G401.6 (cell line): Measurements from ENCODE around the gene RAB1B.

ENCODE experiments used
- FAIRE-seq: peaks from 2 replicates; lab custom pipeline; 2012; peaks lifted over from hg19 to GRCh38; lab: Jason Lieb, UNC

Gene RAB1B

DNA sequence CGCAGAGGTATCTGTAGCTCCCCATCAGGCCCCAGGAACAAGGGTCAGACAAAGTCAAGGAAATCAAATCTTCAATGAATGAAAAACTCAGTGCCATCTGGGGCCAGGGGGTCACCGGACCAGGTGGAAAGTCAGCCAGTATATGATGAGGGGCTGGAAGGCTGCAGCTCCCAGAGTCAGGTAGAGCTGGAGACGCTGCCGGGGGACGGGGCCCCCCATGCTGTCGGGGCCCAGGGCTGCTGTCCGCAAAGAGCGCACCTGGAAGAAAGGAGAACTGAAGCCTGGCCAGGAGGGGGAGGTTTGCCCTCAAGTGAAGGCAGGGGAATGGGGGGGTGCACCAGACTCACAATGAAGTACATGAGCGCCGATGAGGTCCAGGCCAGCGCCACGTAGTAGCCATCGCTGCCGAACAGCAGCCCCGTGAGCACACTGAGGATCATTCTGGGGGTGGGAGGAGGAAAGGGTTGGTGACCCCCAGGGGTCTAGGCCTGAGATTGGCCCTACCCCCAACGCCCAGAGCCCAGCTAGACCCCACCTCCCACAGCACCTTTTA, 16.2 kb downstream of the RAB1B start:
- FAIRE-seq = no peak

DNA sequence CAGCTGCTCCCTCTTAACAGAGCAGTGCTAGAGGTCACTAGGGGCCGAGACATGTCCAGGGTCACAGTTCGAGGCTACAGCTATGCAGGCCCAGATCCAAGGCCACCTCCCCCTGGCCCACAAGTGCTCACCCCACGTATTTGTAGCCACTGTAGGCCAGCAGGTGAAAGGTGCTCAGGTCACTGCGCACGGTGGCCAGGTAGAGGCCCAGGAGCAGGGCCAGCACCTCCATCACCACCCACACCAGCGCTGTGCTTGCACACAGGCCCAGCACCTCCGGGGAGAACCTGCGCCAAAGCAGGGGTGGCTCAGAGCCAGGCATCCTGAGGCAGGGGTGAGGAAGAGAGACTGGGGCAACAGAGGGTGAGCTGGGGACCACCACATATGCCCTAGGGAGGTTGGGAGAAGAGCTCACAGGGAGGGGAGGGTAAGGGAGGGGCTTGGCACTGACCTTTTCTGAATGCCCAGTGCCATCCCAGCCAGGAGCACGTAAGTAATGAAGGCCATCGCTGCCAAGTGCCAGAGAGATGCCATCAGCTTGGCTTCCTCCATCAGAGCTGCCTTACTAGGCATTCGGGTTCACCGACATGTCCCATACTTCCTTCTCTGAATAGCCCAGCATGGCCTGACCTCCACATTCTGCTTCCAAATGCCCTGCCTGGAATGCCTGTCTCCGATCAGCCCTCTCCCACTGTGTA, 17.0 kb downstream of the RAB1B start:
- FAIRE-seq = no peak

- no peak for FAIRE-seq
Measured at GRCh38 chr11:66286699-66287098, 18.3 kb downstream of the RAB1B start.

DNA sequence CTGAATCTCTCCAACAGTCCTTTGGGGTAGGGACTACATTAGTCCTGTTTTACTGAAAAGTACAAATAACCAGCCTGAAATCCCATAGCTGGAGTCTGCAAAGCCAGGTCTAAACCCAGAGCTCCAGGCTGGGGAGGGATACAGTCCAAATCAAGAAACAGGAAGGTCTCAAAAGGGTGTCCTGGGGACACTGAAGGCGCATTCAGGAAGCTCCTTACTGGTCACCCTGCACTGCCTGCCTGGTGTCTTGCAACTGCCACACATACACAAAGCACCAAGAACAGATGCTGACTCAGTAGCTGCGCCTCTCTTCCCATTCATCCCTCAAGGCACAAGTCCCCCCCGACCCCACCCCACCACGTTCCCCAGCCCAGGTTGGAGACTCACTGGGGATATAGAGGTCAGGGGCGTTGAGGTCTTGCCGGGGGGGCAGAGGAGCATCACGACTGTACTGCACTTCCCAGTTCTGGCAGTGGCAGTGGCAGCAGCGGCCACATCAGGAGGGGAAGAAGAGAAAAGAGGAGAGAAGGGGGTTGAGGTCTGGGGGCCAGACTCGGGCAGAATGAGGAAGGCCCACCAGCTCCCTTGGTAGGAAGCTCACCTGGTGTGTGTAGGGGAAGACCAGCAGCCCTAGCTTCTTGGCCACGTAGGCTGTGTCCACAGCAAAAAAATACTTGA, 18.9 kb downstream of the RAB1B start:
- FAIRE-seq = no peak

DNA sequence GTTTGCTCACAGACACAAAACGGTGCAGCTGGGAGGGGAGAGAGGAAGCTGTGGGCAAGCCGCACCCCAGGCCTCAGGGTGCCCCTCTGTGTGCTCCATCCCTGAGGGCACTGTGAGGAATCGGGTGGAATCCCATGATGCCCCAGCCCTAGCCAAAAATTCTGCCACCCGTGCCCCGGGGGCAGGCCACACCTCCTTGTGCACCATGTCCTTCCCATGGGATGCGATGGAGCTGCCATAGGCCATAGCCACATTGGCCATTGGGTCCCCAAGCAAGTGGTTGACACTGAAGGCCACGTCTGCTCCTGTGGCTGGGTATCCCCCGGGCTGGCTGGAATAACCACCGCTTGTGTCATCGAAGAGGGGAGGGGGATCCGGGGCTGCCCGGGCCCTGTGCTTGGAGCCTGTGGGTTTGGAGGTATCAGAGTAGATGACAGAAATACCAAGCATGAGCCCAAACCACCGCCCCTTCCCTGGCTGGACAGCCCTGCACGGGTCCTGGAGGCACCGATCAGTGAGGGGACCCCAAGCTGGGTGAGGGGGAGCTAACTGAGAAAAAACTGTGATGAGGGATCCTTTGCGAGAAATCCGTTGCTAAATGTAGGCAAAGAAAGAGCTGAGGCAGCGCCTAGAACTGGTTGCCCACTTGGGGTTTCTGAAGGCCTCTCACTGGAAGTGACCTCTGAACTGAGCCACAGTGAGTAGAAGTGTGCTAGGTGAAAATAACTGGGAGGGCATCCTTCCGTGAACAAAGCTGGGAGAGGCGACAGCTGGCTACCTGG, 19.6 kb downstream of the RAB1B start:
- no peak for FAIRE-seq

DNA sequence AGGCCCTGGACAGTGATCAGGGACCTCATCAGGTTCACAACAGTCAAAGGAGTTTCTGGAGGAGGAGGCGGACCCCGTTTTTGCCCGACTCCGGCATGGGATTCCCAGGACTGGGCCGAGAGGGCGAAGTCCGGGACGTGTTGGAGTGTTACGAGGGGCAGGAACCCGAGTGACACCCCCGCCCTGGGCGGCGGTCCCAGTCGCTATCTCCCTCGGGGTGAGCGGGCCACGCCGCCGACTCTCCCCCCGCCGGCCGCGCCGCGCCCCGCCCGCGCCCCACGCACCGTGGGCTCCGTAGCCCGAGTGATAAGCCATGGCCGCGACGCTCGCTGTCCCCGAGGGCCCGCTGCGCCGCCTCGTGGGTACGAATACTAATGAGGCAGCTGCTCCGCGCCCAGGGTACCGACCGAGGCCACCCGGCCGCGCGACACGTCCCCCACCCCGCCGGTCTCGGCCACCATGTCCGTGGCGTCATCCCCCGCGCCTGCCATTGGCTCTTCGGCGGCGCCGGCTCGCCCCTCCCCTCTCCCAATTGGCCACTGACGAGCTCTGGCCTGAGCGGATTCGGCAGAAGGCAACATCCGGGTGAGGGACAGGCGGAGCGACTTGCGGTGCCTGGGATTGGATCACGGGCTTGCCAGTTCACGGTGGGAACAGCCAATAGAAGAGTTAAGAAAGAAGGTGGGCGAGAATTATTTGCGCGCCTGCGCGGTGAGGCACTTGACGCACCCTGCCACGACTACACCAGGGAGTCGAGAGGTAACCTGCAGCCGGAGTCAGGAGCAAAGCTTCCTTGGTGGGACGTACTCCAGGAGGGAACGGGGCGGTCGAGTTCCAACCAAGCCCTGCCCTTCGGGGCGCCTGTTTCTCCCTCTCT, 20.5 kb downstream of the RAB1B start, which contains the start of gene YIF1A:
YIF1A (minus strand) TSS at position 473 of the 877 bp plus-strand sequence; CDS start at position 315, 158 bp downstream.
- peak; percentile 99 for FAIRE-seq

DNA sequence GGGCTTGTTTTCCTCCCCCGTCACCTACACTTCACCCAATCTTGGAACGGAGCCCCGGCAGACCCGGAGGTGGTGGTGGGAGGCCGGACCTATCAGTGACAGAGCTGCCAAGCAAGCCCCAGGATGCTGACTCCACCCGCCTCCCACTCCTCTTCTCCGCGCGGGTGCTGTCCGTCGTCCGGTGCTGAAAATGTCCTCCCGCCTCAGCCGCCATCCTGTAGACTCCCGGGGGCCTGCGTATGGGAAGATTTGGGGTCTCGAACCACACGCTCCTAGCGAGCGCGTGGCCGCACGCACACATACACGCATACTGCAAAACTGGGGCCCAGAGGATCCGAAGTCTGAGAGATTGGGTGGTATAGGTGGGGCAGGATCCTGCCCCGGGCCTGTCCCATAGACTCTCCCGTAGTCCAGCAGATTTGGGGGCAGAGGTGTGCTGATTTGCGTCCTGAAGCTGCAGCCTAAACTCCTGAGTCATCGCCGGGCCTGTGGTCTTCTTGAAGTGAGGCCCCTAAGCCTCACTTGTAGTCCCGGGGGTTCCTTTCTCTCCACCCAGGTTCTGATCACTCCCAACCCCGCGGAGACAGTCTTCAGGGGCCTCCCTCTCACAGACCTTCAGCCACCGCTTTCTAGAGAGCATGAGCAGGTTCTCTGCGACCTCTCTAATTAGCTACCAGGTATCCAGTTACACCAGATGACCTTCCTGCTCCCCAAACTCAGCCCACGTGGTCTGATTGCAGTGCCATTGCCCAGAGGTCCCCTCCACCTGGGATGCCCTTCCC, 21.3 kb downstream of the RAB1B start:
- no peak for FAIRE-seq

- FAIRE-seq = no peak
Measured at GRCh38 chr11:66290330-66290621, 21.8 kb downstream of the RAB1B start.

GRCh38 chr11:66291303-66291705, 22.9 kb downstream of the RAB1B start:
- no peak for FAIRE-seq

DNA sequence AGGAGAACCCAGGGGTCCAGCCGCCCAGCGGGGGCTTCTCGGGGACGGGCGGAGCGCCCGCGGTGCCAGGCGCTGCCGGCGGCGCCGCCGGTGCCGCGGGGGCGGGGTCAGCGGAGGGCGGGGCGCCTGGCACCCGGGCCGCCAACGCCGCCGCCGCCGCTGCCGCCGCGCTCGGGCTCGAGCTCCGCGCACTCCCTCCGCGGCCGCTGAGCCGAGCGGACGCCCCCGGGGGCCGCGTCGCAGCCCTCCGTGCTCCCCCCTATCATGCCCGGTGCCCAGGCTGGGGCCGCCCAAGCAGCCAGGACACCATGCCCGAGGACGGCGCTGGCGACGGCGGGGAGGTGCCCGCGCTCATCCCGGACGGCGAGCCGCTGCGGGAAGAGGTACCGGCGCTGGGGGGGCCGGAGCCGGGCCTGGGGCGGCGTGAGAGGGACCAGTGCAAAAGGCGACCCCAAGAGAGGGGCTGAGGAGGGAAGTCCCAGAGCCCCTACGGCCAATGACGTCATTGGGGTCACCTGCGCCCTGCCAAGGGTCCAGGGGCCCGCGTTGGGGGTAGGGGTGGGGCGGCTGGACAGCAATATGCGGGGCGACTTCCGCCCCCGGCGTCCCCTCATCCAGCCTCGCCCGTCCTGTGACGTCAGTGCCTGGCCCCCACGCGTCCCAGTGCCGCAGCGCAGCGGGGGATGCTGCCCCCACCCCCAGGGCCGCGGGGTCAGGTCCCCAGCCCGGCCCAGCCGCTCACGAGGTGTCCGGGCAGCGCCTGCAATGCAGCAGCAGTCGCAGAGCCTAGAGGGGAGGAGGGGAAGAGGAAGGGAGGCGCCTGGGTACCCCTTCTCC, 23.5 kb downstream of the RAB1B start, which contains the start of gene TMEM151A:
TMEM151A (plus strand) TSS at position 189 of the 837 bp plus-strand sequence; CDS start at position 309, 120 bp downstream.
- no peak for FAIRE-seq

DNA sequence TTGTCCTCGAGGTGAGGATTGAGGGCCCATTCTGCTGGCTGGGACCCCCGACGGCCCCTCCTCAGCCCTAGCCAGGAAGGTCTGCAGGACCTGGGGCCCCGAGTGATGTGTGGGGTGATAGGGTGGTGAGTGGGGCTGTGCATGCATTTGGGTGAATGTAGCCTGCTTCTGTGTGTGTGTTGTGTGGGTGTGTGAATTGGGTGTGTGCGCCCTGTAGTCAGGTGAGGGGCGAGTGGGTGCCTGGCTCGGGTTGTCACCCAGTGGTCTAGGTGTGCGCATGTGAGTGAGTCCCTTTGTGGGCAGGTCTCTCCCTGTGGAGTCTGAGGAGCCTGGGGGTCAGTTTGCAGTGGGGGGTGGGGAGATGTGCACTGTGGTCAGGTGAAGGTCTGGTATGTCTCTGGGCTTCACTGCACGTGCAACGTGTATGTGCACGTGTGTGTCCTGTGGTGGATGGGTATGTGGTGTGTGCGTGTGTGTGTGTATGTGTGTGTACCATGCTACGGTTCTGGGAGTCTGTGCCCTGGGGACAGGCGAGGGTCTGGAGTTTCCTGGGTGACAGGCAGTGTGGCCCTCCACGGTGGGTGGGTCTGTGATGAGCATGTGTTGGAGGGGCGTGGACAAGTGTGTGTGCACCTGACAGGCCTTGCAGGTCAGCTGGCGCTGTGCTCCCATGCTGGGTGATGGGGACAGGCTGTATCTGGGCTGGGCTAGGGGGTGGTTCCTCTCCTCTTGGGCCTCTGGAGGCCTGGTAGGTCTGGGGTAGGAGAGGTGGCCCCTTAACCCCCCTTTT, 24.3 kb downstream of the RAB1B start:
- no peak for FAIRE-seq

DNA sequence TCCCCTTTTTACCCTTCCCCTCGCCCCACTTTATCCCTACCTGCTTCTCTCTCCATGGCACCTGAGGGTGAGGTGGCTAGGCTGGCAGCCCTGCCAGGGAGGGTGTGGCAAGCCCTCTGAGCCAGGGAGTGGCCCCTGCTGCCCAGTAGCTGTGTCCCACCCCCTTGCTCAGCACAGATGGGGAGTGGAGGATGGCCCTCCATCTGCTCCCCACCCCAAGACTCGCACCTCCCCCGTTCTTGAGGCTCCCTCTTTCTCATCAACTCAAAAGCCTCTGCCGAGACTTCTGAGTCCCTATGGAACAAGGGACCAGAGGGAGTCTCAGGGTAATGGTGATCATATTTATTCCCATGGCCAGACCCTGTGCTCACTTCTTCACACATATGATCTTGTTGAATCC, 24.9 kb downstream of the RAB1B start:
- FAIRE-seq = no peak

DNA sequence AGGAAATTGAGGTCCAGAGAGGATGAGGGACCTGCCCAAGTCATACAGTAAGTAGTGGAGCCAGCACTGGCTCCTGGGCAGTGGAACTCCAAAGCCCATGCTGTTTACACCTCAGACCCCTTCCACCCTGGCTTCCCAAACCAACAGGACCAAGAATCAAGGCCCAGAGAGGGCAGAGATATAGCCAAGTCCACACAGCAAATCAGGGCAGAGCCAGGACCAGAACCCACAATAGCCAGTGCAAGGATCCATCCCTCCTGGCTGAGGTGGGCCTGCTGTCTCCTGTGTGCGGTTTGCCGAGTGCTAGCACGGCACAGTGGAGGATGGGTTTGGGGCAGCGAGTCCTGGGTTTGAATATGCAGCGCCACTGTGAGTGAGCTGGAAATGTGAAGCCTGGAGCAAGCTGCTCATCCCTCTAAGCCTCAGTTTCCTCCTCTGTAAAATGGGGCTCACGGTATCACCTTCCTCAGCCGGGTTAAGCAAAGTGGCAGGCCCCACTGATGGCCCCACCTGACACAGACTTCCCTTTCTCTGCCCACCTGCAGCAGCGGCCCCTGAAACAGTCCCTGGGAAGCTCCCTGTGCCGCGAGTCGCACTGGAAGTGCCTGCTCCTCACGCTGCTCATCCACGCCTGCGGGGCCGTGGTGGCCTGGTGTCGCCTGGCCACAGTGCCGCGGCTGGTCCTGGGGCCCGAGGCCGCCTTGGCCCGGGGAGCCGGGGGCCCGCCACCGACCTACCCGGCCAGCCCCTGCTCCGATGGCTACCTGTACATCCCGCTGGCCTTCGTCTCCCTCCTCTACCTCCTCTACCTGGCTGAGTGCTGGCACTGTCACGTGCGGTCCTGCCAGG, 25.6 kb downstream of the RAB1B start:
- FAIRE-seq = no peak

- no peak for FAIRE-seq
Measured at GRCh38 chr11:66294626-66295620, 26.5 kb downstream of the RAB1B start.

DNA sequence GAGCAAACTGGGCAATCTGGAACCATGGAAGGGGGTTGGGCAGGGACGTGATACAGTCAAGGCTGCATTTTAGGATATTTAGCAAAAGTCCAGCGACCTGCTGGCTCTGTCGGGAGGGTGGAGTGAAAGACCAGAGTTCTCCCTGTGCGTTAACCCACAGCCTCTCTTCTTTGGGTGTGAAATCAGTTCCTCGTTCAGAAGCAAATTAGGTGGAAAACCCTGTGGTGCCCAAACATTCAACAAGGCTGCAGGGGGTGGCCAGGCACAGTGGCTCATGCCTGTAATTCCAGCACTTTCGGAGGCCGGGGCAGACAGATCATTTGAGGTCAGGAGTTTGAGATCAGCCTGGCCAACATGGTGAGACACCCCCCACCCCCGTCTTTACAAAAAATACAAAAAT, 29.2 kb downstream of the RAB1B start:
- no peak for FAIRE-seq

GRCh38 chr11:66299186-66299585, 30.7 kb downstream of the RAB1B start:
- FAIRE-seq = no peak

DNA sequence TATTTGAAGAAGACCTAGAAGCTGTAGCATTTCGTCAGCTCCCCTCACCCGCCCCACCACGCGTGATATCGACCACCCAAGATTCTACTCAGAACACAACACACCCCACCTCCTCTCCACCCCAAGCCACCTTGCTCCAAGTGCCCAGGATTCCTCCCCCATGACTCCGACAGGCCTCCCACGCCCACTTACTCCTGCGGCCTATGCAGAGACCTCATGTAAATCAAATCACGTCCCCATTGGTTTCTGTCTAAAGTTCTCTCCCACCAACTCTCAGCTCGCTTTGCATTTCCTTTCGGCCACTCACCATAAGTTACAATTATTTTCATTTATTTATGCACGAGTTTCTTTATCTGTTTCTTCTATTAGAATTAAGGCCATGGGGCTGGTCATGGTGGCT, 34.2 kb downstream of the RAB1B start:
- FAIRE-seq = no peak
